ENCODE measurements around the gene KLK2. TPM values are rescaled to one million over a fixed set of nuclear protein-coding genes. Genes with fewer than 3 reads are reported as not detected.

KLK2 gene
- total and polyA plus RNA-seq, 7 experiments from 2014 or later, result not detected

DNA sequence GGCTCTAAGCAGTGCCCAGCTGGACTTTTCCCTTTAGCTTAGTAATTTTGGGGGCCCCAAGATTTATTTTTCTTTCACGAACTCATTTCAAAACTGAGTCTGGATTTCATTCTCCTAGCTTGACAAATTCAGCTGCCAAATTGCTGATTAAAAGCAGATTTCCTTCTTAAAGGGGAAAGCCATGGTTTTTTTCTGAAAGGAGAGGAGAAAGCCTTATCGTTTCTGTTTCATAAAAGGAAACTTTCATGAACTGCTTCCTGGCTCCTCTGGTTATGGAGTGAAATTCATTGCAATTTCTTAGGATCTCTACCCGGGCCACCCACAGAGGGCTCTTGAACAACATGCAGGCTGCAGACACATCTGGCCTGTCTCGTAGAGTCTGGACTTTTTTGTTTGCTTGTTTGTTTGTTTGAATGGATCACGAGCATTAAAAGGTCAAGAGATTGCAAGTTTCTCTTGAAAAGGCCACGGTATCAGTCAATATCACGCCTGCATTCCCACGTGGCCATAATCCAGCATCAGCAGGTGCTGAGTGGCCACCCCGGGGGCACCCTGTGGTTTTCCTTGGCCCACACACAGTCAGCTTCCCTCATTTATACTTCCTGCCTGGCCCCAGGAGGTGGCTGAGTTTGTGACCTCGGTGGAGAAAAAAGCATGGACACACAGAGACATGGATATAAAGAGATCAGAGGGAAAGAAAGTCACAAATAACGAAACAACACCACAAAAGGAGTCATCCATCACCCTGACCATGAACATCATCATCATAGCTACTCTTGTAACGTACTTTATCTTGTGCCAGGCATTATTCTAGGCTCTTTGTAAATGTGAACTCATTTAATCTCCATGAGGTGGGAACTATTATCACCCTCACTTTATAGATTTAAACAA lies 48.4 kb downstream of the KLK2 start:
- intact Hi-C loops (cut with micrococcal nuclease), result loop anchor here (1.0 to 10.0 kb wide), 6 partner anchors 15 to 669 kb away; partner anchors contain the start of gene CLEC11A (in 1 of the 2)

DNA sequence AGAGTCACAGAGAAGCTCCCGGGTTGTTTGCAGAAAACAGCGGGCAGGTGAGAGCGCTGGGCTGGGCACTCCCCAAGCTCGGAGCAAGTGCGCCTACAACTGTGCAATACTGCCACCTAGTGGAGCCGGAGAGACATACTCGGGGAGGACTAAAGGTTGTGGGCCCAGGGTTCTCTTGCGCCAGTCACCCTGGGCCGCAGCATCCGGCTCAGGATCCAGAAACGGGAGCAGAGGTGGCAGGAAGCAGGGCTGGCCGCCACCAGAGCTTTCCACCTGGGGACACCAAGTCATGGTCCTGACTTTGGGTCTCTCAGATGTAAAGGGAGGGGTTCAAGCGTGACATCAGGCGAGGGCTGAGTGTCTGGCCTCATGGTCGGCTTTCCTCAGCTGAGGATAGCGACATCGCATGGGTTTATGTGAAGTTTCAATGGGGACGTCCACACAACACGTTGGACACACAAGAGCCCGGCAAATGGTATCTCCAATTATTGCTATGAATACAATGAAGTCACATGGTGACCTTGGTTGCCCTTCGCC lies 49.1 kb downstream of the KLK2 start:
- no peak overlapping the region for H3K27ac ChIP-seq (ENCODE audit: low read depth, low read length)
- no peak overlapping the region for H3K4me3 ChIP-seq (ENCODE audit: low read length)
- H3K4me1 Mint-ChIP-seq, result peaks cover 2 to 10% (median 8%) of the 10 kb centered on the region in 7 donors
- no peaks in the 10 kb centered on the region for H3K9me3 Mint-ChIP-seq
- CTCF ChIA-PET, result interaction anchor here (0.8 to 1.3 kb wide), 5 partner anchors 17 to 565 kb away, joined by 3 to 5 read pairs (median 4); no protein-coding TSS in a partner anchor
- H3K27me3 Mint-ChIP-seq, result peaks cover 28 to 53% (median 45%) of the 10 kb centered on the region in 5 donors
- H3K27ac Mint-ChIP-seq, result no peak overlapping the region
- peak; percentile 96 for ATAC-seq
- intact Hi-C loops (cut with micrococcal nuclease), result loop anchor here (1.0 to 10.0 kb wide), 6 partner anchors 16 to 670 kb away; partner anchors contain the start of gene CLEC11A (in 1 of the 2)
- peak; percentile 47 to 79 (median 66) for DNase-seq
- H3K4me3 Mint-ChIP-seq, result peak overlapping the region in 1 of 10 donors; percentile 27
- H3K27me3 ChIP-seq (ENCODE audit: control insufficient read depth in 2 of 2, insufficient read depth in 2 of 2, low read length in 2 of 2), result peaks cover 0 to 3% of the 10 kb centered on the region in 2 donors
- H3K9me3 ChIP-seq (ENCODE audit: control insufficient read depth in 2 of 3, low read length in 3 of 3), result no peaks in the 10 kb centered on the region
- no peaks in the 10 kb centered on the region for H3K4me1 ChIP-seq (ENCODE audit: control insufficient read depth in 2 of 2, insufficient read depth in 2 of 2, low read length in 2 of 2)
- POLR2A ChIA-PET, result no interaction called here
- H3K36me3 Mint-ChIP-seq, result no peaks in the 10 kb centered on the region
- H3K36me3 ChIP-seq (ENCODE audit: control insufficient read depth in 2 of 3, insufficient read depth in 3 of 3, low read length in 3 of 3), result no peaks in the 10 kb centered on the region

More for the DNA sequence above, 48.4 kb downstream of the KLK2 start:
- Histone ChIP-seq H3K36me3 (ENCODE audit: control insufficient read depth in 2 of 3, insufficient read depth in 3 of 3, low read length in 3 of 3) (no peaks in the 10 kb centered on the region), H3K9me3 (ENCODE audit: control insufficient read depth in 2 of 3, low read length in 3 of 3) (no peaks in the 10 kb centered on the region), H3K27ac (ENCODE audit: low read depth, low read length) (no peak overlapping the region), H3K27me3 (ENCODE audit: control insufficient read depth in 2 of 2, insufficient read depth in 2 of 2, low read length in 2 of 2) (peaks cover 0 to 3% of the 10 kb centered on the region in 2 donors), H3K4me3 (ENCODE audit: low read length) (no peak overlapping the region), H3K4me1 (ENCODE audit: control insufficient read depth in 2 of 2, insufficient read depth in 2 of 2, low read length in 2 of 2) (no peaks in the 10 kb centered on the region)
- no peaks in the 10 kb centered on the region for H3K9me3 Mint-ChIP-seq
- H3K4me1 Mint-ChIP-seq, result peaks cover 2 to 10% (median 8%) of the 10 kb centered on the region in 7 donors
- H3K4me3 Mint-ChIP-seq, result peak overlapping the region in 1 of 10 donors; percentile 27
- H3K36me3 Mint-ChIP-seq, result no peaks in the 10 kb centered on the region
- ATAC-seq, result peak; percentile 4
- POLR2A ChIA-PET, result no interaction called here
- peaks cover 32 to 57% (median 44%) of the 10 kb centered on the region in 5 donors for H3K27me3 Mint-ChIP-seq
- no peak for DNase-seq
- CTCF ChIA-PET, result interaction anchor here (0.6 to 1.3 kb wide), 6 partner anchors 16 to 665 kb away, joined by 3 to 5 read pairs (median 4); no protein-coding TSS in a partner anchor
- H3K27ac Mint-ChIP-seq, result no peak overlapping the region

DNA sequence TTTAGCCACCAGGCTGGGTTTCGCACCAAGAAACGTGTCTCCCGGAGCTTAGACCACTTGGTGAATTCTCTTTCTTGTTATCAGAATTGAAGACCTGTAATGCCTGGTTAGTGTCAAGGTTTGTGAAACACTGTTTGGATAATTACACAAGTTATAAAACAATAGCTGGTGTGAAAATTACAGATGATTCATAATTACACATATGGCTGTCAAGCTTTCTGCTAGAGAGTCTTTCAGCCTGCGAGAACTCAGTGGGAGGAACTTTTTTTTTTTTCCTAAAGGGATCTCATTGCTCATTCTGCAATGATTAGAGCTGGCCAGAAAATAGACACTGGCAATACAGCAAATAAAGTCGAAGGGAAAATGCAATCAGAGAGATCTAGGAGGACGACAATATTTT lies 51.3 kb downstream of the KLK2 start:
- H3K36me3 ChIP-seq (ENCODE audit: control insufficient read depth in 2 of 3, insufficient read depth in 3 of 3, low read length in 3 of 3), result no peaks in the 10 kb centered on the region
- Mint-ChIP-seq H3K9me3 (no peaks in the 10 kb centered on the region), H3K27me3 (peaks cover 24 to 55% (median 44%) of the 10 kb centered on the region in 5 donors), H3K27ac (no peak overlapping the region), H3K4me1 (peaks cover 2 to 10% (median 8%) of the 10 kb centered on the region in 7 donors), H3K4me3 (no peak overlapping the region), H3K36me3 (no peaks in the 10 kb centered on the region)
- DNase-seq (no peak), ATAC-seq (no peak)
- H3K27ac ChIP-seq (ENCODE audit: low read depth, low read length), result no peak overlapping the region
- no peaks in the 10 kb centered on the region for H3K4me1 ChIP-seq (ENCODE audit: control insufficient read depth in 2 of 2, insufficient read depth in 2 of 2, low read length in 2 of 2)
- no peaks in the 10 kb centered on the region for H3K9me3 ChIP-seq (ENCODE audit: control insufficient read depth in 2 of 3, low read length in 3 of 3)
- CTCF ChIA-PET, result interaction anchor here (0.7 kb wide), 1 partner anchor 10 kb away, joined by 5 read pairs; no protein-coding TSS in a partner anchor
- POLR2A ChIA-PET, result no interaction called here
- peaks cover 0 to 3% of the 10 kb centered on the region in 2 donors for H3K27me3 ChIP-seq (ENCODE audit: control insufficient read depth in 2 of 2, insufficient read depth in 2 of 2, low read length in 2 of 2)
- no peak overlapping the region for H3K4me3 ChIP-seq (ENCODE audit: low read length)
- intact Hi-C loops (cut with micrococcal nuclease), result loop anchor here (5.0 to 10.0 kb wide), 4 partner anchors 120 to 672 kb away; partner anchors contain the start of gene CLEC11A (in 1 of the 2)

DNA sequence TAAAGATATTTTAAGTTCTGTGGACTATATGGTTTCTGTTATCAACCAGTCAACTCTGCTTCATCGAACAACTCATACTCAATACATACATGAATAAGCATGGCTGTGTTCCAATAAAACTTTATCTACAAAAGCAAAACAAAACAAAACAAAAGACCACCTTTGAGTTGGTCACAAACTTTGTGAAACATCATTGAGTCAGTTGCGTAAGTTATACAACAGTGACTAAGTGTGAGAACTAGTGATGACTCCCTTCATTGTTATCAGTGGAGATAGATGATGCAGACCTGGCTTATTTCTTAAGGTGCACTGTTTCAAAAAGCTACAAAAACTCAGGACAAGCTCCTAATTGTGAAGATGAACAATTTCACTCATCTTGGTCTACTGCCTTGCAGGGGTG lies 52.5 kb downstream of the KLK2 start:
- POLR2A ChIA-PET, result no interaction called here
- Mint-ChIP-seq H3K27ac (no peak overlapping the region), H3K4me3 (no peak overlapping the region), H3K36me3 (no peaks in the 10 kb centered on the region), H3K9me3 (no peaks in the 10 kb centered on the region), H3K4me1 (peaks cover 4 to 15% (median 10%) of the 10 kb centered on the region in 7 donors), H3K27me3 (peaks cover 19 to 57% (median 35%) of the 10 kb centered on the region in 5 donors)
- ATAC-seq (no peak), DNase-seq (no peak)
- CTCF ChIA-PET, result no interaction called here
- intact Hi-C loops (cut with micrococcal nuclease), result loop anchor here (10.0 kb wide), 2 partner anchors 121 to 201 kb away; partner anchors contain the start of gene CLEC11A (in 1 of the 2)
- peaks cover 0 to 3% of the 10 kb centered on the region in 2 donors for H3K27me3 ChIP-seq (ENCODE audit: control insufficient read depth in 2 of 2, insufficient read depth in 2 of 2, low read length in 2 of 2)
- H3K9me3 ChIP-seq (ENCODE audit: control insufficient read depth in 2 of 3, low read length in 3 of 3), result no peaks in the 10 kb centered on the region
- H3K36me3 ChIP-seq (ENCODE audit: control insufficient read depth in 2 of 3, insufficient read depth in 3 of 3, low read length in 3 of 3), result no peaks in the 10 kb centered on the region
- no peak overlapping the region for H3K27ac ChIP-seq (ENCODE audit: low read depth, low read length)
- no peaks in the 10 kb centered on the region for H3K4me1 ChIP-seq (ENCODE audit: control insufficient read depth in 2 of 2, insufficient read depth in 2 of 2, low read length in 2 of 2)
- H3K4me3 ChIP-seq (ENCODE audit: low read length), result no peak overlapping the region

DNA sequence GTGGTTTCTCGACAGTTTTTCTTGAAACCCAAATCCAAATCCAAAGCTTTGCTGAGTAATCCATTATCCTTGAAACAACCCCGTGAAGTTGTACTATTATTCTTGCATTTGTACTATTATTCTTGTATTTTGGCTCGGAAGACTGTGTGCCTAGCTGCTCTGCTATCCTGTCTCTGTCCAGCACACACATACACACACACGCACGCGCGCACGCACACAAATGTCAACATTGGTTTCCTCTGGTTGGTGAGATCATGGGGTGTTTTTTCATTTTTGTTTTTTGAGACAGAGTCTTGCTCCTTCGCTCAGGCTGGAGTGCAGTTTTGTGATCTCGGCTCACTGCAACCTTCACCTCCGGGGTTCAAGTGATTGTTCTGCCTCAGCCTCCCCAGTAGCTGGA lies 52.9 kb downstream of the KLK2 start:
- H3K27me3 ChIP-seq (ENCODE audit: control insufficient read depth in 2 of 2, insufficient read depth in 2 of 2, low read length in 2 of 2), result peaks cover 0 to 3% of the 10 kb centered on the region in 2 donors
- no peaks in the 10 kb centered on the region for H3K9me3 ChIP-seq (ENCODE audit: control insufficient read depth in 2 of 3, low read length in 3 of 3)
- POLR2A ChIA-PET, result no interaction called here
- Mint-ChIP-seq H3K27me3 (peaks cover 23 to 59% (median 38%) of the 10 kb centered on the region in 5 donors), H3K36me3 (no peaks in the 10 kb centered on the region), H3K4me1 (peaks cover 4 to 15% (median 12%) of the 10 kb centered on the region in 7 donors), H3K4me3 (no peak overlapping the region), H3K27ac (no peak overlapping the region), H3K9me3 (no peaks in the 10 kb centered on the region)
- DNase-seq (no peak), ATAC-seq (no peak)
- no peaks in the 10 kb centered on the region for H3K36me3 ChIP-seq (ENCODE audit: control insufficient read depth in 2 of 3, insufficient read depth in 3 of 3, low read length in 3 of 3)
- H3K27ac ChIP-seq (ENCODE audit: low read depth, low read length), result no peak overlapping the region
- intact Hi-C loops (cut with micrococcal nuclease), result loop anchor here (10.0 kb wide), 2 partner anchors 121 to 201 kb away; partner anchors contain the start of gene CLEC11A (in 1 of the 2)
- H3K4me3 ChIP-seq (ENCODE audit: low read length), result no peak overlapping the region
- no peaks in the 10 kb centered on the region for H3K4me1 ChIP-seq (ENCODE audit: control insufficient read depth in 2 of 2, insufficient read depth in 2 of 2, low read length in 2 of 2)
- CTCF ChIA-PET, result no interaction called here

DNA sequence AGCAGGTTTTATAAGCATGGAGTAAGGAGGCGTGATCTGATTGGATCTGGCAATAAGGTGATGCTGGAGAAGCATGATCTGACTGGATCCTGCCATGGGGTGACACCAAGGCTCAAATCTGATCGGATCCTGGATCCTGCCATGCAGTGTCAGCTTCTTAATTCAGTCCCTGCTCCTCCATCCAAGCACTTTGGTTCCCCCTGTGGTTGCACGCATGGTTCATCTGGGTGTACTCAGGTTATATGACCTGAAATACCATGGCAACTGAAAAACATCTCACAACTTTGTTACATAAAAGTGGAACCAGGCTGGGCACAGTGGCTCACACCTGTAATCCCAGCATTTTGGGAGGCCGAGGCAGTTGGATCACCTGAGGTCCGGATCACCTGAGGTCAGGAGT lies 55.6 kb downstream of the KLK2 start:
- DNase-seq (no peak), ATAC-seq (no peak)
- H3K27me3 Mint-ChIP-seq, result peaks cover 20 to 63% (median 53%) of the 10 kb centered on the region in 5 donors
- no peak overlapping the region for H3K4me3 Mint-ChIP-seq
- no peaks in the 10 kb centered on the region for H3K9me3 Mint-ChIP-seq
- Histone ChIP-seq H3K27ac (ENCODE audit: low read depth, low read length) (no peak overlapping the region), H3K36me3 (ENCODE audit: control insufficient read depth in 2 of 3, insufficient read depth in 3 of 3, low read length in 3 of 3) (no peaks in the 10 kb centered on the region), H3K4me1 (ENCODE audit: control insufficient read depth in 2 of 2, insufficient read depth in 2 of 2, low read length in 2 of 2) (no peaks in the 10 kb centered on the region), H3K27me3 (ENCODE audit: control insufficient read depth in 2 of 2, insufficient read depth in 2 of 2, low read length in 2 of 2) (no peaks in the 10 kb centered on the region), H3K9me3 (ENCODE audit: control insufficient read depth in 2 of 3, low read length in 3 of 3) (no peaks in the 10 kb centered on the region), H3K4me3 (ENCODE audit: low read length) (no peak overlapping the region)
- ChIA-PET CTCF (no interaction called here), POLR2A (no interaction called here)
- H3K27ac Mint-ChIP-seq, result no peak overlapping the region
- no peaks in the 10 kb centered on the region for H3K36me3 Mint-ChIP-seq
- intact Hi-C loops (cut with micrococcal nuclease), result loop anchor here (10.0 kb wide), 2 partner anchors 124 to 204 kb away; partner anchors contain the start of gene CLEC11A (in 1 of the 2)
- peaks cover 0 to 11% (median 5%) of the 10 kb centered on the region in 7 donors for H3K4me1 Mint-ChIP-seq
